HG02884 (cell line): Measurements from ENCODE around the gene FAM156A.
"Not testable (repeated sequence)": the region's sequence is repeated elsewhere in the genome, so short reads cannot be mapped to it uniquely, and the experiment has no call there.

ENCODE experiments used
- ATAC-seq: cut with Tn5 transposase; IDR thresholded peaks from one replicate; pipeline ENCODE4 v1.9.1; 2021; ENCODE audit warnings: mild to moderate bottlenecking, moderate library complexity; ENCODE audit not compliant: unreplicated experiment

FAM156A gene

GRCh38 chrX:52907137-52907536, 51.2 kb downstream of the FAM156A start:
- not testable (repeated sequence) for ATAC-seq

GRCh38 chrX:52906072-52906471, 52.2 kb downstream of the FAM156A start:
- ATAC-seq, result not testable (repeated sequence)

GRCh38 chrX:52905531-52905930, 52.8 kb downstream of the FAM156A start:
- ATAC-seq, result not testable (repeated sequence)
